Cardiac muscle cell (in vitro differentiated cells and primary cell): Measurements from ENCODE around the gene ADAMTS19. TPM values are rescaled to one million over a fixed set of nuclear protein-coding genes. Genes with fewer than 3 reads are reported as not detected.

Experiments
- DNase-seq, 2 donors: peaks; one replicate each; pipeline versions ENCODE4 v3.0.0 to v3.0.0-alpha.2; 2010 to 2017; ENCODE audit warnings: low read depth in 1 of 2, low spot score in 1 of 2
- H3K27ac ChIP-seq: fragments of 200-600 bp; sonication (generic); 2 replicates; pipeline ENCODE4 v1.5.1; 2016
- H3K27me3 ChIP-seq: fragments of 200-600 bp; sonication (generic); 2 replicates; pipeline ENCODE4 v1.6.0; 2016; ENCODE audit warnings: control low read depth
- H3K36me3 ChIP-seq: fragments of 200-600 bp; sonication (generic); 2 replicates; pipeline ENCODE4 v1.5.1; 2016; ENCODE audit warnings: control low read depth
- H3K4me1 ChIP-seq: fragments of 200-600 bp; sonication (generic); 2 replicates; pipeline ENCODE4 v1.8.1; 2017; ENCODE audit warnings: low read depth, mild to moderate bottlenecking, mixed run types
- H3K4me3 ChIP-seq: fragments of 200-600 bp; sonication (generic); 2 replicates; pipeline ENCODE4 v1.5.1; 2016; ENCODE audit warnings: mild to moderate bottlenecking
- H3K9me3 ChIP-seq: fragments of 200-600 bp; sonication (generic); 2 replicates; pipeline ENCODE4 v1.5.1; 2017; ENCODE audit warnings: low read depth, mild to moderate bottlenecking, control low read depth
- CTCF ChIP-seq: IDR thresholded peaks from 2 replicates; pipeline ENCODE4 v1.5.1; 2012; ENCODE audit warnings: low read depth, mild to moderate bottlenecking, low read length
- polyA plus RNA-seq: library from polyadenylated mRNA; unstranded; fragments of >200 nt; fragmentation: Nextera tagmentation; extraction: Ambion mirVana; gene quantifications from 2 replicates; pipeline ENCODE4 v1.2.1, GENCODE V29; 2016
- total RNA-seq: library from RNA; depleted of rRNA; stranded (reverse); fragments of >200 nt; gene quantifications from 2 replicates; pipeline ENCODE4 v1.2.3, GENCODE V29; 2016

ADAMTS19 gene
- total and polyA plus RNA-seq, 2 experiments from 2014 or later, result 26.6 to 111 TPM

GRCh38 chr5:129460672-129460935 lies 506 bp downstream of the ADAMTS19 start:
- Histone ChIP-seq H3K27me3 (no peaks in the 10 kb centered on the region), H3K4me3 (peak overlapping the region; percentile 95), H3K27ac (peak overlapping the region; percentile 82), H3K9me3 (no peaks in the 10 kb centered on the region), H3K36me3 (peaks cover 2% of the 10 kb centered on the region), H3K4me1 (peaks cover 45% of the 10 kb centered on the region)
- TF ChIP-seq CTCF, result no peak
- peak in 1 of 2 donors; percentile 12 for DNase-seq

GRCh38 chr5:129460936-129461710 lies 1.0 kb downstream of the ADAMTS19 start:
- no peaks in the 10 kb centered on the region for H3K27me3 ChIP-seq
- peak; percentile 36 to 88 for DNase-seq
- TF ChIP-seq CTCF, result peak; percentile 51
- peak overlapping the region; percentile 95 for H3K4me3 ChIP-seq
- H3K4me1 ChIP-seq, result peaks cover 45% of the 10 kb centered on the region
- peaks cover 2% of the 10 kb centered on the region for H3K36me3 ChIP-seq
- no peaks in the 10 kb centered on the region for H3K9me3 ChIP-seq
- H3K27ac ChIP-seq, result peak overlapping the region; percentile 82

- TF ChIP-seq CTCF, result no peak
- peak overlapping the region; percentile 95 for H3K4me3 ChIP-seq
- H3K9me3 ChIP-seq, result no peaks in the 10 kb centered on the region
- DNase-seq, result no peak
- no peak overlapping the region for H3K27ac ChIP-seq
- no peaks in the 10 kb centered on the region for H3K27me3 ChIP-seq
- H3K36me3 ChIP-seq, result peaks cover 2% of the 10 kb centered on the region
- H3K4me1 ChIP-seq, result peaks cover 43% of the 10 kb centered on the region
These were observed 1.7 kb downstream of the ADAMTS19 start for GRCh38 chr5:129461711-129462332.

GRCh38 chr5:129465776-129466344 lies 5.8 kb downstream of the ADAMTS19 start:
- peaks cover 2% of the 10 kb centered on the region for H3K36me3 ChIP-seq
- peaks cover 22% of the 10 kb centered on the region for H3K4me1 ChIP-seq
- TF ChIP-seq CTCF, result no peak
- no peak overlapping the region for H3K27ac ChIP-seq
- H3K4me3 ChIP-seq, result no peak overlapping the region
- H3K9me3 ChIP-seq, result no peaks in the 10 kb centered on the region
- DNase-seq, result no peak
- no peaks in the 10 kb centered on the region for H3K27me3 ChIP-seq

- Histone ChIP-seq H3K4me3 (no peak overlapping the region), H3K27me3 (no peaks in the 10 kb centered on the region), H3K36me3 (peaks cover 6% of the 10 kb centered on the region), H3K9me3 (no peaks in the 10 kb centered on the region), H3K4me1 (peaks cover 7% of the 10 kb centered on the region), H3K27ac (no peak overlapping the region)
- TF ChIP-seq CTCF, result no peak
- DNase-seq, result peak in 1 of 2 donors; percentile 34
These were observed 14.4 kb downstream of the ADAMTS19 start for GRCh38 chr5:129474544-129474943.
